ENCODE results near the gene GNB1L.

GNB1L gene

DNA sequence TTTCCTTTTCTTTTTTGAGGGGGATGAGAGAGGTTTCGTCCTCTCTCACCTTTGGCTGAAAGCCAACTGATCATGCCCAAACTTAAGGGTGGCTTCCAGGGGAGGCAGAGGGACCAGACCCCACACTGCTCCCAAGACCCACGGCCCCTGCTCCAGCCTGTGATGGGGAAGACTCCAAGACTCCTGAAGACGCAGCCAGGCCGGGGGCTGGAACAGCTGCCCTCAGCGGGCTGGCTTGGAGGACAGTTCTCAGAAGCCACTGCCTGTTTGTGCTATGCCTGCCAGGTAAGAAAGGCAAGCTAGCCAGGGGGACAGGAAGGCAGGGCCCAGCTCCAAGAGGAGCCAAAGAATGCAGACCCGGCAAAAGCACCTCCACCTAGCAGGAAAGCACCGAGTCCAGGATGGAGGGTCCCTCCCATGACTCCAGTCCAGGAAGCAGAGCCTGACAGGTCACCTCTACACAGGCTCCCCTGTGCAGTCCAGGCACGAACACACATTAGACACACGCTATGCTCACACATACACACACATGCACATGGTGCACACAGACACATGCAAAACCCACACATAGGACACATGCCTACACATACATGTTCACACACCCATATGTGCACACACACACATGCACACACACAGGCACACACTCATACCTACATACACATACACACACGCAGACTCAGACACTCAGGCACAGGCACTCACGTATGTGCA lies 31.3 kb downstream of the GNB1L start:
- DNase-seq (ENCODE audit: low spot score), result no peak

DNA sequence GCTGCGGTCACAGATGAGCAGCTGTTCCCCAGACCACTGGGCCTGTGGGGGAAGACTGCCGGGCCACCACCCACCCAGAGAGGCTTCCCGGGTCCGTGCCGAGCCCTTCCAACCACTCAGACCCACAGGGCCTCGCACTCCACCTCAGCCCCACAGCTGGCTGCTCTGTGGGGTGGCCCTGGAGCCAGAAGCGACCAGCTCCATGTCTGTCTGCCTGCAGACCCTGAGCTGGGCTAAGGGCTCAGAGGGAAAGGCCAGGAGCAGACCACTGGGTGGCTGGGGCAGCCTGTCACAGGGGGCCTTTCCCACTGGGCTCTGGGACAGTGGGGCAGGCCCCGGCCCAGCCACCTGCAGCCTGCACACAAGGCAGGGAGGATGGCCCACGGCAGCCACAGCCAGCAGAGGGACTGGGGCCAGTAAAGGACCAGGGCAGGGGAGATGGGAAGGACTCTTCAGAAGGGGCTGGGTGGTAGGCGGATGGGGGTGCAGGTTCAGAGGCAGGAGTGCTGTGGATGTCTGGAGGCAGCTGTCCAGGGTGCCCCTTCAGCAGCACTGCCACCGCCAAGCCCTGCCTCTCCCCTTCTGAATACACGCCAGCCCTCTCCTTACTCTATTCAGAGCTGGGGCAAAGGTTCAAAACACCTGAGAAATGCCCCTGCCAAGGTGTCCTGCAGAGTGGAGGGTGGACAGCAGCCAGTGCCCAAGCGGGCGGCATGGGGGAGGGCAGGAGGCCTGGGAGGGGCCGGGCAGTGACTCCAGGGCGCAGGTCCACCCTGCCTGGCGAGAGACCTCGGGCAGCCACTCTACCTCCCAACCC lies 32.2 kb downstream of the GNB1L start:
- DNase-seq (ENCODE audit: low spot score), result no peak

DNA sequence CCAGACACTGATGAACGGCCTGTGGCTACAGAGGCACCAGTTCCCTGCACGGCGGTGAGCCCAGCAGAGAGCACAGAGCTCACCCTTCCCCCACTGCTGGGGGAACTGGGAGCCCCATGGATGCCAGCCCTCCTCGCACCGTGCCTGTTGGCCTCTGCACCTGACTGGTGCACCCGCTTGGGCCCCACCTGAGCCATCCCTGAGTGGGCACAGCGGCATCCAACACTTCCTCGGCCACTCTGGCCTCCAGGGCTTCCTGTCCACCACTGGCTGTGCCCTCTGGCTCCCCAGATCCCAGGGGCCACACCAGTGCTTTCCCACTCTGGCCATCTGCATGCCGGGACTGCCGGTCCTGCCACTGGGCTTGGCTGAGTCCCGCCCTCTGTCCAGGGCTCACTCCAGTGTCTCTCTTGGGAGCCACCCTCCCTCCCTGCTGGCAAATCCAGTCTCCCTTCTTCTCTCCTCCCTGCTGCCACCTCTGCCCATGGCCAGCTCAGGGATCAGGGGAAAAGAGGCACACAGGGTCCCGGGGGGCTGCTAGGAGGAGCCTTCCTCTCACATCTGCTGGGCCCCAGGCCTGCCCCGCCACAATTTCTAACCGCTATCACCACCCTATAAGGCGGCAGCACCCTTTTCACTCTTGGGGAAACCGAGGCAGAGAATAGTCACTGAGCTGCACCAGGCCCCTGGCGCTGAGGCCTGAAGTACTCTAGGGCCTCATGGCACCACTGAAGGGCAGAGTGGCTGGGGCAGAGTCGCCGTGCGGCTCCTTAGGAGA lies 33.0 kb downstream of the GNB1L start:
- DNase-seq (ENCODE audit: low spot score), result no peak

DNA sequence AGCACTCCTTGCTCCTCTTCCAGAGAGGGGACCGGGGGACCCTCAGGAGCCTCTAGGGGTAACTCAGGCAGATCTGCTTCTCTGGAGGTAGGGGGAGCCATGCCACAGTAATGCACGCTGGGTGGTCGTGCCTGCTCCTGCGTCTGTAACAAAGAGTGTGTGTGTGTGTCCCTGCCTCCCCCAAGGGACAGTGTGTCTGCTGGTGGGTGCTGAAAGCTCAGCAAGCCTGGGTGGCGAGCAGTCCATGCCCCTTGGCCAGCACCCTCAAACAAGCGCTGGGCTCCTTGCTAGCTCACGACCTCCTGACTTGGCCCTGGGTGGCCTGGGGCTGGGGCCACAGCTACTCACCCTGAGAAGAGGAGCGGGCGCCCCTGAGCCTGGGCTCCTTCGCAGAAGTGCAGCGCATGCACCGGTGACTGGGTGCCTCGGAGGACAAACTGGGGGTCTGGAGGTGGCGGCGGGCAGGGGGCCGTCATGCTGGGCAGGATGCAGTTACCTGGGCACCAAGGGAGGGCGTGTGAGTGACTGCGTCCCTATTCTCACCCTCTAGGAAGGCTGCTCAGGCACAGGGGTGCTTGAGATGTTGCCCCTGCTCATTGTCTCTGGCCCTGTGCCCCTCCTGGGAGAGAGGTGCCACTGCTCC lies 33.7 kb downstream of the GNB1L start:
- no peak for DNase-seq (ENCODE audit: low spot score)

DNA sequence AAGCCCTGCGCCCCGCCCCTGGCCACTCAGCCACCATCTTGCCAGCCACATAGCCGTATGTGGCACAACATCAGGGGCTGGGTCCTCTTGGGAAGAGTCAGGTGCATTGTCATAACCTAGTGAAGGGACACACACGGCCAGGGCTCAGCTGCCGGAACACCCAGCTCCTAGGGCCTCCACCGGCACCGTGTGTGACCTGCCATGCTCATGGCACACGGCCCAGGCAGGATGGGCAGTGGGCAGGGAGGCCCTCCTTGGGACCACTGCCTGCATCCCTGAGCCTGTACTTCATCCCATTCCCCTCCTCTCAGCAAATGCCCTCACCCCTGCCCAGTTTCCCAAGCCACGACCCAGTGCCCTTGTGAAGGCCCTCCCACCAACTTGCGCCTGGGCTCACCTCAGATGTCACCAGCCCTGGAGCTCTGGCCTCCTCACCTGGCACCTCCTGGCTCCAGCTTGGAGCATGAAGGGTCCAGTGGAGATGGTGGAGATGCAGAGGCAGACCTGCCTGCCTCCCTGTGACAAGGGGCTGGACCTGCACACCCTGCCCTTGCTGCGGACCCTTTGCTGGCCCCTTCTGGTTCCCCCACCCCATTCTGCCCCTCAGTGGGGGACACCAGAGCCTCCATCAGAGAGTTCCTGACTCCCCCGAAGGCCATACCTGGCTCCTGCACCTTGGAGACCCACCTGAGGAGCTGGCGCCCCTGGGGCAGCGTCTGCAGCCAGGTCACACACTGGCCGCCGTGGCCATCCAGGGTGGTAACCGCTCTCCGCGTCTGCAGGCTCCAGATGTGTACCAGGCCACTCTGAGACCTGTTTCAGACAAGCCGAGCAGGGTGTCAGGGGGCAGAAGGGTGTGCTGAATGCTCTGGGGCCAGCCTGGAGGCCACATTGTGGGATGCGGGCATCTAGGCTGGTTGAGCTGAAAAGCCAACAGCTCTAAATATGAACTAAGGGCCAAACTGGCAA lies 34.5 kb downstream of the GNB1L start:
- no peak for DNase-seq (ENCODE audit: low spot score)

DNA sequence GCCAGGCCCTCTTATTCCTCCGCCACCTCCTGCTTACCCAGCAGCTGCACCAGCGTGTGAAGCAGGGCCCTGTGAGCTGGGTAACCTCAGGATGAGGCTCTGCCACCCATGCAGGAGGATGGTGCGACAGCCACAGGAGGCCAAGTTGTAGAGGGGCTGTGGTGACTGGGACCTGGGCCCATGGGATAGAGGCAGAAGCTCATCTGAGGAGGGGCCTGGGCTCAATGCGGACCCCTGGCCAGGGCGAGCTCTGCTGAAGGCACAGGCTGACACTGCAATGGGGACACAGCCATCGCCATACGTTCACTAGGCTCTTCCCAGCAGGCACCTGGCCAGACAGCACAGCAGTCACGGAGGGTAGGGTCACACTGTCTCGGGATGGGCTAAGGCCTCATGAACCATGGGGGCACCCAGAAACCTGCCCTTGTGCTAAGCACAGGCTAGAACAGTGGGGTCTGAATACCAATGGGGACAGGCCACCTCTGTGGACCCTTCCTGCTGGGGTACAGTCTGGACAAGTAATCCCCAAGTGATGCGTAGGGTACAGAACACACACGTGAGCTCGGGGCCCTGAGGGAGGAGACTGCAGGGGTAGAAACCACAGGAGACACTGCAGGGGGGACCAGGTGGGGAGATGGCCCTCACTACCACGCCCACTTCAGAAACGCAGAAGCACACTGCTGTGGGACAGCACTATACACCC lies 35.3 kb downstream of the GNB1L start:
- DNase-seq (ENCODE audit: low spot score), result no peak

DNA sequence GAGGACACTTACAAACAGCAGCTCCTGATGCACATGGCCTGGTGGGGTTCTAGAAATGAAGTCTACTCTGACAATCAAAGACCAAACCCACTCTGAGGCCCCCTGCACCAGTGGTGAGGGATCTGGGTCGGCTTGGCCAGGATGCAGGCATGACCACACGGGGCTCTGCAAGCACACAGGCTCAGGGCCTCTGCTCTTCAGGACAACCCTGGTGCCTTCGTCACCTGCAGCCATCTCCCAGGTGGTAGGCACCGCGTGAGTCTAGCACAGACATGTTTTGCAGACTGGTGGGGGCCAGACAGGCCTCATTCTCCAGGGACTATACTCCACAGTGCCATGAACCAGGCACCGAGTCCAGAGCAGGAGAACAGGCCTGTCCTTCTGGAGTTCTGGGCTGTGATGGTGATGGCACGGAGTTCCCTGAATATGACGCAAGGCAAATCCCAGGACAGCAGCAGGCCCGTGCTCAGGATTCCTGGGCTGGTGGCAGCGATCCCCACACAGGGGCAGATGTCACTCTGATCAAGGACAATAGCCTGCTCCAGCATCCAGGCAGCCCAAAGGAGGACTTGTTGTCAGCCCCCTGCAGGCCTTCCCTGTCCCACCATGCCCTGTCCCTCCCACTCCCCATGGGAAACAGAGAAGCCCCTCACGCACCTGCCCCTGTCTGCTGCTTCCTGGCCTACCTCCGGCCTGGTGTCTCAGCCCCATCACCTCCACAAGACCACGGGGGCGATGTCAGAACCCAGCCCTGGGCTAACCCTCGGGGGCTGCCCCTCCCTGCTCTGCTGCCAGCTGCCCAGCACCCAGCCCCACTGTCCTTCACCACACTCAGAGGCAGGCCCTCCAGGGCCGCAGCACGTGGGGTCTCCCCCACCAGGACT lies 36.1 kb downstream of the GNB1L start:
- no peak for DNase-seq (ENCODE audit: low spot score)

DNA sequence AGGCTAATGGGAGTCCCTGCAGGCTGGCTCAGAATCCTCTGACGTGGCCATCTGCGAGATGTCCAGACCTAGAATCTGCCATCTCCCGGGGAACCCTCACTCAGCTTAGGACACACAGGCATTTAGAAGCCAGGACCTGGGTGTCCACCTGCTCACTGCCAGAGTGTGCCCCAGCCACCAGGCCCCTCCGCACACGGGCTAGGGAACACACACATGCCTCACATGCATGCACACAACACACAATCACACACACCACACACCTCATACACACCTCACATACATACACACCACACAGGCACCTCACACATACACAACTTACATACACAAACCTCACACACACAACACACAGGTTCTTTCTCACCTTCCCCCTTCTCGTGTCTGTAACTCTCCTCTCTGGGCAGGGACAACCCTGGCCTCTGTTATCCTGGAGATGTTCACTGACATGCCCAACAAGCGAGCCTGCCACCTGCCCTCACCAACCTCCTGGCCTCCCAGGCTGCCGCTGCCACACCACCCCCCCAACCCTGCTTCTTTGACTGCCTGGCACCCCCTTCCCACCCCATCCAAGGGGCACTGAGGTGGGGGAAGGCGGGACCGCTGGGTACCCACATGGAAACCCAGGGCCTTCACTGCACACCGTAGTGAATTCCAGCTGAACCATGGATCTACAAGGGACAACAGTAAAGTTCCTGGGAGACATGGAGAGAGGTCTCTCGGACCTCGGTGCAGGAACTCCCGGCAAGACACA lies 38.1 kb downstream of the GNB1L start:
- no peak for DNase-seq (ENCODE audit: low spot score)

DNA sequence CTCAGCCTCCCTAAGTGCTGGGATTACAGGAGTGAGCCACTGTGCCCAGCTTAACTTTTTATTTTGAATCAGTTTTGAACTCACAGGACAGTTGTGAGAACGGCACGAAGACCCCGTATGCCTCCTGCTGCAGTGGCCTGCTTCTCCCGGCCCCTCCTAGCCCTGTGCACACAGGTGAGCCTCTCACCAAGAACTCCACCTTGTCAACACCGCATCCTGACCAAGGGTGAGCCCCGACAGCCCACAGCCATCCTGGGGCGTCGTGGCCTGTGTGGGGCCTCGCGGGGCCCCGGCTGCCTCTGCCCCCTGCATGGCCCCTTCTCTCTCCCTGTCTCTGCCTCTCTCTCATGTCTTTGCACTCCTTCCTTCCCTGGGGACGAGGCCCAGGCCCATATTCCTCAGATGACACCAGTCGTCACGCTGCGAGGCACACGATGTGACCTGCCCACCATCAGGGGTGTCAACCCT lies 38.8 kb downstream of the GNB1L start:
- DNase-seq (ENCODE audit: low spot score), result no peak

DNA sequence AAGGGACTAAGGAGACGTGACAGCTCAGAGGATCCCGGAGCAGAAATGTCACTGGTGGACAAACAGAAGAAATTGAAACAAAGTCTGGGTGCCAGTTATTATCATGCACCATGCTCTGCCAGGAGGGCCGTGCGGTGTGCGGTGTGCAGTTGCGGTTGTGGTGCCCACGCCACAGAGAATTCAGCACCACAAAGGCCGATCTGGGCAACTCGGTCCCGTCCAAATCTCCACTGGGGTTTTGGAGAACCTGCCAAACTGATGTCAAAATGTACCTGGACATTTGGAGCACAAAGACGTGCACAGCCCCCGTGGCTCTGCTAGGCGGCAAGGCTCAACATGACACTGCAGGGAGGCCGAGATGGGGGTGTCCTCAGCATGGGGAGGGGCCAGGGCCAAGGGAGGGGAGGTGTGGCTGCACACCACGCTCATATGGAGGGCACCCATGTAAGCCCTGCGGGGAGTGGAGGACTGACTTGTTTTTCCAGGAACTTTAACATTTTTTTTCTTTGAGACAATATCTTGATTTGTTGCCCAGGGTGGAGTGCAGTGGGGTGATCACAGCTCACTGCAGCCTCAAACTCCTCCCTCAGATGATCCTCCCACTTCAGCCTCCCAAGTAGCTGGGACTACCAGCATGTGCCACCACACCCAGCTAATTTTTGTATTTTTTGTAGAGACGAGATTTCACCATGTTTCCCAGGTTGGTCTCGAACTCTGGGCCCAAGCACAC lies 39.4 kb downstream of the GNB1L start:
- DNase-seq (ENCODE audit: low spot score), result no peak

DNA sequence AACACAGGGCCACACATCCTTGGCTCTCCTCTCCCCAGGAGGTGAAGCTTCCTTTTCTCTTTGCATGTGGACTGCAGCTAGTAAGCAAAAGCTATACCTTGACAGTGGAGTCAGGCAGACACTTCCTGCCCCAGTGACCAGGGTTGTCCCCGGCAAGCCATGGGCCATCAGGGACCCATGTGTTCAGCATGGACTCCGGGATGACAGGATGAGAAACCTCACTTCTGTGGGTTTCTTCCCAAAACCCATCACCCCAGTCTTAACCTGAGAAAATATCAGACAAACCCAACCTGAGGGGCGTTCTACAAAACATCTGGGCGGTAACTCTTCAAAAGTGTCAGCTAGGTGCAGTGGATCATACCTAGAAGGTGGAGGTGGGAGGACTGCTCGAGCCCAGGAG lies 40.2 kb downstream of the GNB1L start:
- no peak for DNase-seq (ENCODE audit: low spot score)

DNA sequence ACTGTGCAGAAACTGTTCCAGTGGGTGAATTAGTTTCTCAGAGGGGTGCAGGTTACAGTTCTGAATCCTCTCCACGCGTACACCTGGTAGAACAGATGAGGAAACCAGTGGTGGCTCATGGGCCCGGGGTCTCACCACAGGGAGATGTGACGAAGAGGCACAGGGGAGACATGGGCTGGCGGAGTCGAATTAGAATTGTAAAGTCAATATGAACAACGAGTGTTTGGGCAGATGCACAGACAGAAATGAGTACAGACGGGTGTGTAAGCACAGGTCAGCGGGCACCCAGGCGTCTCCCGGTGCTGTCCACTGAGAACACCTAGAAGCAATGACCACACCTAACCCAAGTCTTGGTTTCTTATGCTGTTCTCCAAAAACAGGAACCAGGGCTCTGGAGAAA lies 41.8 kb downstream of the GNB1L start:
- no peak for DNase-seq (ENCODE audit: low spot score)

DNA sequence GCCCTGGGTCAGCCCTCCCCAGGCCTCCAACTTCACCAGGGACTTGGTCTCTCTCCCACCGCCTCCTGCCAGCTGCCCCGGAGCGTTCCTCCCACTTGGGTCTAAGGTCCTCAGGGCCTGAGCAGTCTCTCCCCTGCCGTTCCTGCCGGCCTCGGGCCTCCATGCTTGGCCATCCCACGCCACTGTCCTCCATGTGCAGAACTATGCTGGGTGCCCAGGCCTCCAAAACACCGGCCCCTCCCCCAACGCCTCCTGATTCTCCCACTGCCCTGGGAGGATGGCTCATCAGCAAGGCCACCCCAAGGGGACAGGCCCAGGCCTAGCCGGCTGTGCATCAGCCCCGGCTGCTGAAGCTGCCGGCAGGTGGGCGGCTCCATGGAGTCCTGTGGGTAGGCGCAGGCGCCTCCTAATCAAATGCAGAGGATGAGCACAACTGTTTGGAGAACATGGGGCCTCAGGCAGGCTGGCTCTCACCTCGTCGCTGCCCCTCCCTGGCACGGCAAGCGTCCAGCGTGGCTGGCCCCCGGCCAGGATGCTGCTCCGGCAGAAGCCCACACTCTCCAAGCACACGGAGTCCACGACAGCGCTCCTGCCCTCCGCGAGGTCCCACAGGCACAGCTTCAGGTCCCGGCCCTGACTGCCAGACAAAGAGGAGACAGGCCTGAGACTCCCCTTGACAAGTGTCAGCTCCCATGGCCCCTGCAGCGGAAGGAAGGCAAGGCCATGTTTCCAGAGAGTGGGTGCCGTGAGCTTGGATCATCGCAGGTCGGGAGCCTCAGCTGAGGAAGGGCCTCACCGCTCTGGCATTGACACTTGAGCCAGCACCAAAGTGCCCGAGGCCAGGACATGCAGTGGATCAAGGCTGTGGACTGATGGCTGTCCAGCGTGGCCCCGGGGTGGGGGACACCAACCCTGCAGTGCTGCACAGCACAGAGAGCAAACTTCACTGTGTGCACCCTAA lies 42.6 kb downstream of the GNB1L start:
- DNase-seq (ENCODE audit: low spot score), result no peak

DNA sequence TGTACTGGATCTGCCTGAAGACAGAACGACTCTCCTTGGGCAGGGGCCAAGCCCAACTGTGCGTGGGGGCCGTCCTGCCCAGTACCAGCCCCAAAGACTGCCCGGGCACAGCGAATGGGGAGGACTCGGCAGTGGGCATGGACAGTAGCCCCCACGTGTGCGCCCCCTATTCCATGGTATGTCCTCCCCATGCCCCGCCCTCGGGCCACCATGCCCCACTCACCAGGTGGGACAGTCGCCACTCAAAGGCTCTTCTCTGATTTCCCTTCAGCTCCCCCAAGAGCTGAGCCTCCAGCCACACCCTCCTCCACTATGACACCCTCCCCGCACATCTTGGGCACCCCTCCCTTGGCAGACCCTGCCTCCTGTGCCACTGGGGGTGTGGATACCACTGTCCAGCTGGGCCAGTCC lies 43.5 kb downstream of the GNB1L start:
- no peak for DNase-seq (ENCODE audit: low spot score)

DNA sequence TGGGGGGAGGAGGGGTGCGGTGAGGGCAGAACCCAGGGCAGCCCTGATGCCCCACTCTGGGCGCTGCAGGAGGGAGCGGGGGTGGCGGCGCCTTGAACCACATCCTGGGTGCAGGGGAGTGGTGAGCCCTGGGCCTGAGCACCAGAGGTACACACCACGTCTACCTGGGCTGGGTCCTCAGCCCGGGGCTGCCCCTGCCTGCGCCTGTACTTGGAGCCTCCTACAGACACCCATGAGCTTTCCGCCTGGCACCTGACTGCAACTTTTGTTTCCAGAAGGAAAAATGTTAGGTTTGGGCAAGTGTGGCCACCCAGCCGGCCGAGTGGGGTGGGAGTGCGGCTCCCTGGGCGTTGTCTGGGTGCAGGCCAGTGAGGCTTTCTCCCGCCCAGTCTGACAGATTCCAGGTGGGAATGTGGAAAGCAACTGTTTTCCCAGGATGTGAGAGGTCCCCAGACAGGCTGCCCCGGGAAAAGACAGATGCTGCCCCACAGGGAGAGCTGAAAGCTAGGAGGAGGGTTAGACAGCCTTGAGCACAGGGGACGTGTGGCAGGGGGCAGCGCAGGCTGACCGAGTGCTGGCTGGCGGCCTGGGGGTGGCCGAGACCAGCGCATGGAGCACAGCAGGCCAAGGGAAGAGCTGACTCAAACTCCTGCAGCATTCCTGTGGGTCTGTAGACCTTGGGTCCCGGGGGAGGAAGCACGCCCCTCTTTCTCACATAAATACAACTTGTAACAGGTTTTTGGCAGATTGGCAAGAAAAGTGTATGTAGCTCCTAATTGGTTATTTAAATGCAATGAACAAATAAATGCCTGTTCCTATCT lies 44.1 kb downstream of the GNB1L start:
- no peak for DNase-seq (ENCODE audit: low spot score)

DNA sequence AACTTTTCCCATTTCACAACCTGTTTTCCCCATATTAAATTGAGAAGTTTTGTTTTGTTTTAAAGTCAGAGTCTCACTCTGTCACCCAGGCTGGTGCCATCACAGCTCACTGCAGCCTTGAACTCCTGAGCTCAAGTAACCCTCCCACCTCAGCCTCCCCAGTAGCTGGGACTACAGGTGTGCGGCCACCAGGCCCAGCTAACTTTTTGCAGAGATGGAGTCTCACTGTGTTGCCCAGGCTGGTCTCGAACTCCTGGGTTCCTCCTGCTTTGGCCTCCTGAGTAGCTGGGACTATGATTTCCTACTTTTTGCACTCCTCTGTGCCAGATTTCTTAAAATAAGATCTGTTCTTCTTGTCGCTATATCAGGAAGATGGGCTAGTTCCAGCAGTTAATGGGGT lies 44.9 kb downstream of the GNB1L start:
- no peak for DNase-seq (ENCODE audit: low spot score)

Data from putamen (tissue), 1 donor.